CD4-positive, alpha-beta T cell treated with Interferon gamma for 1 hour (primary cell): Measurements from ENCODE around the gene WDR83.
A peak's percentile ranks its signal among the peaks of the same experiment; 100 is the strongest.

ENCODE experiments used
- DNase-seq: peaks from one replicate; pipeline ENCODE4 v3.0.0-alpha.2; 2020

WDR83 gene

GRCh38 chr19:12720296-12720695 is 53.7 kb downstream of the WDR83 start:
- DNase-seq = no peak

- no peak for DNase-seq
These were observed 54.4 kb downstream of the WDR83 start for GRCh38 chr19:12720851-12721655.

DNA sequence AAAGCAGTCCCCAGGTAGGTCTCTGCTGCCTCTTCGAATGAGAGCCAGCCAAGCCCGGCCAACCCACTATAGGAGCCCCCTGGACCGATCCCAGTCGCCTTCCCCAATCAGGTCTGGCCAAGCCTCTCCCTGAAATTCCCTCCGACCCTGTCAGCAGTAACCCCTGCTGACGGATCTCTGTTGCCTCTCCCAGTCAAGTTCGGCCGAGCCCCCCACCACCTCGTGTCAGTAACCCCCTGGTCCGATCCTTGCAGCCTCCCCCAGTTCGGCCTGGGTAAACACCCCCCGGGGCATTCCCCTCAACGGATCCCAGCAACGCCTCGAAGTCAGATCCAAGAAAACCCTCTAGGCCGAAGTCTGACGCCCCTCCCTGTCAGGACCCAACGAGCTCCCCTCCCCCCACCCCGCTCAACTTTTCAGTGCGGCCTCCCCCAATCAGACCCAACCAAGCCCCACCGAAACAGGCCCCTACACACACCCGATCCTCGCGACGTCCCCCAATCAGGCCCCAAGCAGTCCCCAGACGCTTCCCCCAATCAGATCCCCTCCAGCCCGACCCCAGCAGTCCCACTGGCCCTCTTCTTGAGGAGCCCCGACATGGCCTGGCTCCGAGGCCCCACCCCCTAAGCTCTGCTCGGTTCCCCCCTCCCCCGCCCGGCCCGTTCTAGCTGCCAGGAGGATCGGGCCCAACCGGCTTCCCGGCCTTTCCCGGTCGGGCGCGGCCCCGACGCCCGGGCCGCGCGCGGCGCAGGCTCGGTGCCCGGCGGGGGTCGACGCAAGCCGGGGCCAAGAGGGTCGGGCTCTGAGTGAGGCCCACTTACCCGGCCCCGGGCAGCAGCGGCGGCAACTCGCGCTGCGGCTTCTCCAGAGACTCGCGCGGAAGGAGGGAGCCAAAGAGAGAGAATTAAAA is 55.3 kb downstream of the WDR83 start:
- DNase-seq = peak; percentile 64

DNA sequence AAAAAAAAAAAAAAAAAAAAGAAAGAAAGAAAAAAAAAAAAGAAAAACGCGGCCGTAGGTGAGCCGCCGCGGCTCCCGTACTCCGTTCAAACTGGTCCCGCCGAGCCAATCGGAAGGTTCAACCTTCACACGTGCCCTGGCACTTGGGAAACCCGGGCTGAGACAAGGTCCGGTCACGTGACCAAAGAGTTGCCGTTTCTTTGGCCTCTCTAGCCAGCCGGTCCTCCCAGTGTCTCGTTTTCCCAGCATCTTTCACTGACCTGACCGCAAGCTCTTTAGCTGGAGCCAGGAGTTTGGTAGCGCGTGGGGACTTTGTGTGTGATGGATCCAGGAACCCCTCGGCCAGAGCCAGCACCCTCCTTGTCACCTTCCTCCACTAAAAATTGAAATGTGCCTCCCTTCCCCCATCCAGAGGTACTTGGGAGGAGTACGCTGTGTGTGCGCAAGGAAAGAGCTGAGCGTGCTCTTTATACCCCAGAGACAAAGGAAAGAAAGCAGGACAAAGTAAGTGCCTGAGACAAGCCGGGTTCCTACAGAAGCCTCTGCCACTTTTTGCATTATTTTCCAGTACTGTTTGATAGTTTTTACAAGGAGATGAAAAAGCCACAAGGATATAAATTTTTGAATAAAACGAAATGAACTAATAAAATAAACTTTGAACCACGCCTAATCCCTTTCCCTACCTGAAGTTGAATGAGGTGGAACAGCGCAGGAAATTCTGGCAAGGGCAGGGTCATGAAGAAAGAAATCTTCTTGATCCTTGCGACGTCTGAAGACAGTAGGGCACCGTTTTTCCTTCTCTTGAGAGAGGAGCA is 56.2 kb downstream of the WDR83 start:
- peak; percentile 97 for DNase-seq

DNA sequence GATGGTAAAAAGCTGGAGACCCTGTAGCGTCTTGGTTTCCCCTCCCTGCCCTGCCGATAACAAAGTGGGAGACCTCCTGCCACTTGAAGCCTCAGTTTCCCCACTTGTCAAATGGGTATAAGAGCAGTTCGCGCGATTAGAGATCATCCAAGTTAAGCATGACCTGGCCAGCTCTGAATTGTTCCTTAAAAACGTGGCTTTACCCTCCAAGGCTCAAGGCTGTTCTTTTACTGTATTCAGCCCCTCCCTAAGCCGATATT is 56.7 kb downstream of the WDR83 start:
- no peak for DNase-seq

DNA sequence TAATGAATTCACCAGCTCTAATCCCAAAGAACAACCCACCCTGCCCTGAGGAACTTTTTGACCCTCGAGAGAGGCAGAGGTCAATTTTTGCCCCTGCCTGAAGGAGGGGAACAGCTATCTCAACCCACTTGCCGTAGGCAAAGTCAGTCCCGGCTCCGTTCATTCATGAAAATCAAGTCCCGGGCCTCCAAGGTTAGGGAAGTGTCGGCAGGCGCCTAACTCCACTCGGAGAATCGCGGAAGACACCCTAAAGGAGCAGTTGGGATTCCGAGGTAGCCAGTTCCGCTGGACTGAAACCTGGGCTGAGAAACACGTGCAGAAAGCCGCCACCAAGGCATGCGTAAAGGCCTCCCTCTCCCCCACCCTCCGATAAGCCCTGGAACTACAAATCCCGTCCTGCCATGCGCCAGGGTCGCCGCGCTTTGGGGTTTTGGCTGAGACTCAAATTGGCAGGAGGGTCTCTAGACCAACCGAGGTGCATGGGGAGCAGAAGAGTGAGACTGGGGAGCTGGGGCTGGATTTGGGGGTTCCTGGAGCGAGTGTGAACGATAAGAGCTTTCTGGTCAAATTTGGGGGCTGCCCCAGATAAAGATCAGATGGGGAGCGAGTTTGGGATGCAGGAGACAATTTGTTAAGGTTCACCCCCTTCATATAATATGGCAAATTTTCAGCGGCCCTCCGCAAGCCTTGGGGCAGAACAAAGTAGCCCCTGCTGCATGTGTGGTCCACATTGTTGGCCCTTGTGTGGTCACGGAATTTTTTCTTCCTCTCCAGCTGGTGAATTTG is 57.2 kb downstream of the WDR83 start, which contains the start of gene TNPO2:
TNPO2 (minus strand) TSS at position 292 of the 786 bp plus-strand sequence. CDS start 2,955 bp downstream, outside the sequence.
- peak; percentile 57 for DNase-seq
